Suprapubic skin (tissue), 4 donors: ENCODE measurements around the gene LOC128125822.
"Not testable (repeated sequence)": the region's sequence is repeated elsewhere in the genome, so short reads cannot be mapped to it uniquely, and the experiment has no call there.

ENCODE experiments used
- DNase-seq, 2 donors: peaks; one replicate each; pipeline ENCODE4 v3.0.0-alpha.2; 2019; ENCODE audit warnings: low spot score in 2 of 2
- H3K27ac ChIP-seq: fragments of 200-600 bp; sonication (generic); one replicate; pipeline ENCODE4 v1.5.1; 2019
- H3K27me3 ChIP-seq: fragments of 200-600 bp; sonication (generic); one replicate; pipeline ENCODE4 v1.5.1; 2019
- H3K36me3 ChIP-seq: fragments of 200-600 bp; sonication (generic); one replicate; pipeline ENCODE4 v1.5.1; 2019
- H3K4me1 ChIP-seq: fragments of 200-600 bp; sonication (generic); one replicate; pipeline ENCODE4 v1.5.1; 2019
- H3K4me3 ChIP-seq: fragments of 200-600 bp; sonication (generic); one replicate; pipeline ENCODE4 v1.5.1; 2019; ENCODE audit warnings: mild to moderate bottlenecking
- H3K9me3 ChIP-seq: fragments of 200-600 bp; sonication (generic); one replicate; pipeline ENCODE4 v1.5.1; 2019
- CTCF ChIP-seq, 2 donors: fragments of 200-600 bp in 1 of 2; fragments of 450-650 bp in 1 of 2; sonication (generic) in 1 of 2; IDR thresholded peaks; one replicate each; pipeline ENCODE4 v1.5.1; 2016 to 2019; ENCODE audit warnings: antibody characterized with exemption in 2 of 2, mild to moderate bottlenecking in 1 of 2, moderate library complexity in 1 of 2
- EP300 ChIP-seq: sonication (generic); formaldehyde crosslinking; IDR thresholded peaks from one replicate; pipeline ENCODE4 v1.6.1; 2017; ENCODE audit warnings: antibody characterized with exemption
- POLR2A ChIP-seq, 2 donors: fragments of 450-650 bp; IDR thresholded peaks; one replicate each; pipeline ENCODE4 v1.6.1; 2017; ENCODE audit warnings: antibody characterized with exemption in 2 of 2, mild to moderate bottlenecking in 2 of 2, moderate library complexity in 2 of 2
- POLR2AphosphoS5 ChIP-seq, 3 donors: sonication (generic); formaldehyde crosslinking; IDR thresholded peaks; one replicate each; pipeline ENCODE4 v1.6.1; 2017; ENCODE audit warnings: antibody characterized with exemption in 3 of 3
- WGBS: methylation state at CpG from one replicate; pipeline ENCODE4 v1.1.5; 2018; 5-methylcytosine and 5-hydroxymethylcytosine counted together

LOC128125822 gene

GRCh38 chr6:63582579-63583231 lies 10.4 kb downstream of the LOC128125822 start:
- no peak for DNase-seq
- Histone ChIP-seq H3K27ac (no peak overlapping the region), H3K36me3 (peaks cover 39% of the 10 kb centered on the region), H3K9me3 (no peaks in the 10 kb centered on the region), H3K27me3 (no peaks in the 10 kb centered on the region), H3K4me3 (no peak overlapping the region), H3K4me1 (no peaks in the 10 kb centered on the region)
- 80% methylated on average over 4 of the region's 4 CpGs for WGBS
- TF ChIP-seq POLR2A (IDR thresholded peaks at IDR 0.05) (no peak), POLR2AphosphoS5 (IDR thresholded peaks at IDR 0.05) (no peak), CTCF (IDR thresholded peaks at IDR 0.05) (no peak), EP300 (no peak)

- H3K27me3 ChIP-seq = no peaks in the 10 kb centered on the region
- no peak overlapping the region for H3K4me3 ChIP-seq
- TF ChIP-seq POLR2AphosphoS5 (IDR thresholded peaks at IDR 0.05) (no peak), CTCF (IDR thresholded peaks at IDR 0.05) (no peak), EP300 (no peak), POLR2A (IDR thresholded peaks at IDR 0.05) (no peak)
- H3K27ac ChIP-seq = no peak overlapping the region
- peaks cover 26% of the 10 kb centered on the region for H3K36me3 ChIP-seq
- no peak for DNase-seq
- H3K9me3 ChIP-seq = no peaks in the 10 kb centered on the region
- 72% methylated on average over 4 of the region's 4 CpGs for WGBS
- H3K4me1 ChIP-seq = no peaks in the 10 kb centered on the region
Observed at GRCh38 chr6:63584125-63584514, 11.8 kb downstream of the LOC128125822 start.

- Histone ChIP-seq H3K27ac (no peak overlapping the region), H3K9me3 (no peaks in the 10 kb centered on the region), H3K4me3 (no peak overlapping the region), H3K4me1 (no peaks in the 10 kb centered on the region), H3K27me3 (no peaks in the 10 kb centered on the region), H3K36me3 (peaks cover 22% of the 10 kb centered on the region)
- 97% methylated on average over 8 of the region's 8 CpGs for WGBS
- TF ChIP-seq POLR2AphosphoS5 (IDR thresholded peaks at IDR 0.05) = no peak
- no peak for DNase-seq
Observed at GRCh38 chr6:63584566-63584965, 12.3 kb downstream of the LOC128125822 start.

- peaks cover 11% of the 10 kb centered on the region for H3K36me3 ChIP-seq
- H3K27me3 ChIP-seq, H3K27ac ChIP-seq, H3K4me1 ChIP-seq, DNase-seq, H3K4me3 ChIP-seq, H3K9me3 ChIP-seq: not testable (repeated sequence)
- 92% methylated on average over 2 of the region's 2 CpGs for WGBS
Observed at GRCh38 chr6:63585652-63586051, 13.4 kb downstream of the LOC128125822 start.

DNA sequence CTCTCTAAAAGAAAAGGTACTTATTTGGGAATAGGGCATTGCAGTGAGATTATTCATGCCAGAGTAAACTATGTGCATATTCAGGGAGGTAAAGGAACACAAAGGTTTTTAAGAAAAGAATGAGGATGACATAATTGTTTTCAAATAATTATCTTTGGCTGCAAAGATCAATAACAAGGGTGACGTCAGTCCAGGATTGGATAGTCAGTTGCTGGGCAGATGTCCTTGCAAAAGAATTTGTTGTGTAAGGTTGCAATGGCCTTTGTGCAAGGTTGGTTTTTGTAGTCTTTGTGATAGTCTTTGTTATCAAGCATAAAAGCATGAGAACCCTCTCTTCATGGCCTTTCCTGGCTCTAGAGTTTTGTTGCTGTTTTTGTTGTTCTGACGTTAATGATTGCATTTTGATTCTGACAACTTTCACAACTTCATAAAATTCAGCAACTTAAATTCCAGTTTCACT lies 17.7 kb downstream of the LOC128125822 start:
- Histone ChIP-seq H3K9me3 (no peaks in the 10 kb centered on the region), H3K4me1 (no peaks in the 10 kb centered on the region), H3K4me3 (no peak overlapping the region), H3K27me3 (no peaks in the 10 kb centered on the region), H3K36me3 (no peaks in the 10 kb centered on the region), H3K27ac (no peak overlapping the region)
- WGBS = 59% methylated on average over 2 of the region's 2 CpGs
- DNase-seq = no peak
- TF ChIP-seq POLR2A (IDR thresholded peaks at IDR 0.05) = no peak
- TF ChIP-seq POLR2AphosphoS5 (IDR thresholded peaks at IDR 0.05) = no peak
- TF ChIP-seq CTCF (IDR thresholded peaks at IDR 0.05) = no peak
- TF ChIP-seq EP300 = no peak

- no peak for DNase-seq
- 88% methylated on average over 7 of the region's 7 CpGs for WGBS
- TF ChIP-seq POLR2AphosphoS5 (IDR thresholded peaks at IDR 0.05) = no peak
- TF ChIP-seq EP300 = no peak
- TF ChIP-seq POLR2A (IDR thresholded peaks at IDR 0.05) = no peak
- TF ChIP-seq CTCF (IDR thresholded peaks at IDR 0.05) = no peak
- no peak overlapping the region for H3K27ac ChIP-seq
- H3K27me3 ChIP-seq = no peaks in the 10 kb centered on the region
- H3K36me3 ChIP-seq = no peaks in the 10 kb centered on the region
- H3K4me1 ChIP-seq = peaks cover 4% of the 10 kb centered on the region
- no peak overlapping the region for H3K4me3 ChIP-seq
- no peaks in the 10 kb centered on the region for H3K9me3 ChIP-seq
Observed at GRCh38 chr6:63592886-63593285, 20.6 kb downstream of the LOC128125822 start.
